ENCODE results near the gene MCM10.
"Not testable (repeated sequence)": the region's sequence is repeated elsewhere in the genome, so short reads cannot be mapped to it uniquely, and the experiment has no call there.

Gene MCM10

GRCh38 chr10:13225601-13226000 is 64.2 kb downstream of the MCM10 start:
- H3K4me3 ChIP-seq: no peak overlapping the region
- no peaks in the 10 kb centered on the region for H3K36me3 ChIP-seq
- H3K9me3 ChIP-seq: no peaks in the 10 kb centered on the region
- peaks cover 0 to 16% (median 2%) of the 10 kb centered on the region in 4 donors for H3K4me1 ChIP-seq
- intact Hi-C loops (cut with DNase I; ENCODE audit: low total_unique reads): no loop called here
- no peak overlapping the region for H3K27ac ChIP-seq
- no peak for DNase-seq
- no peaks in the 10 kb centered on the region for H3K27me3 ChIP-seq
- TF ChIP-seq CTCF (IDR thresholded peaks at IDR 0.05): no peak

- Histone ChIP-seq H3K27ac (no peak overlapping the region), H3K27me3 (peaks cover 0 to 3% of the 10 kb centered on the region in 2 donors), H3K4me3 (no peak overlapping the region), H3K4me1 (peaks cover 0 to 16% (median 2%) of the 10 kb centered on the region in 4 donors), H3K9me3 (no peaks in the 10 kb centered on the region), H3K36me3 (no peaks in the 10 kb centered on the region)
- intact Hi-C loops (cut with DNase I; ENCODE audit: low total_unique reads): no loop called here
- TF ChIP-seq CTCF (IDR thresholded peaks at IDR 0.05): no peak
- DNase-seq: no peak
These were observed 65.7 kb downstream of the MCM10 start for GRCh38 chr10:13227031-13227430.

GRCh38 chr10:13231190-13231589 is 69.8 kb downstream of the MCM10 start:
- DNase-seq: no peak
- Histone ChIP-seq H3K4me3 (no peak overlapping the region), H3K4me1 (peaks cover 0 to 11% (median 2%) of the 10 kb centered on the region in 4 donors), H3K27ac (no peak overlapping the region), H3K27me3 (peaks cover 0 to 16% of the 10 kb centered on the region in 2 donors), H3K36me3 (no peaks in the 10 kb centered on the region), H3K9me3 (no peaks in the 10 kb centered on the region)
- intact Hi-C loops (cut with DNase I; ENCODE audit: low total_unique reads): no loop called here
- TF ChIP-seq CTCF (IDR thresholded peaks at IDR 0.05): no peak

- H3K27ac ChIP-seq: no peak overlapping the region
- no peak for TF ChIP-seq CTCF (IDR thresholded peaks at IDR 0.05)
- H3K36me3 ChIP-seq: no peaks in the 10 kb centered on the region
- no peak overlapping the region for H3K4me3 ChIP-seq
- intact Hi-C loops (cut with DNase I; ENCODE audit: low total_unique reads): no loop called here
- H3K27me3 ChIP-seq: peaks cover 0 to 16% of the 10 kb centered on the region in 2 donors
- no peaks in the 10 kb centered on the region for H3K9me3 ChIP-seq
- H3K4me1 ChIP-seq: peaks cover 0 to 5% (median 2%) of the 10 kb centered on the region in 4 donors
- no peak for DNase-seq
These were observed 70.5 kb downstream of the MCM10 start for GRCh38 chr10:13231808-13232207.

- no peak for TF ChIP-seq CTCF (IDR thresholded peaks at IDR 0.05)
- no peak for DNase-seq
- H3K27me3 ChIP-seq: peaks cover 0 to 16% of the 10 kb centered on the region in 2 donors
- intact Hi-C loops (cut with DNase I; ENCODE audit: low total_unique reads): no loop called here
- no peaks in the 10 kb centered on the region for H3K9me3 ChIP-seq
- H3K4me3 ChIP-seq: no peak overlapping the region
- H3K27ac ChIP-seq: no peak overlapping the region
- no peaks in the 10 kb centered on the region for H3K36me3 ChIP-seq
- H3K4me1 ChIP-seq: no peaks in the 10 kb centered on the region
These were observed 72.0 kb downstream of the MCM10 start for GRCh38 chr10:13233358-13233757.

- no peak for DNase-seq
- H3K27ac ChIP-seq: no peak within 1 kb of the TSS
- intact Hi-C loops (cut with DNase I; ENCODE audit: low total_unique reads): no loop called here
- no peak within 1 kb of the TSS for H3K4me3 ChIP-seq
- no peaks in the 10 kb centered on the region for H3K36me3 ChIP-seq
- TF ChIP-seq CTCF (IDR thresholded peaks at IDR 0.05): no peak
- peaks cover 0 to 16% of the 10 kb centered on the region in 2 donors for H3K27me3 ChIP-seq
- H3K9me3 ChIP-seq: no peaks in the 10 kb centered on the region
- H3K4me1 ChIP-seq: no peaks in the 10 kb centered on the region
These were observed 72.8 kb downstream of the MCM10 start, which contains the start of gene UCMA for GRCh38 chr10:13234172-13234571. Gene UCMA (minus strand): TSS chr10:13234374. CDS start chr10:13234258, 116 bp downstream.

GRCh38 chr10:13234736-13235135 is 73.4 kb downstream of the MCM10 start:
- intact Hi-C loops (cut with DNase I; ENCODE audit: low total_unique reads): not testable (repeated sequence)

More at GRCh38 chr10:13234736-13235135, 73.4 kb downstream of the MCM10 start:
- not testable (repeated sequence) for H3K36me3 ChIP-seq, H3K4me3 ChIP-seq, H3K9me3 ChIP-seq, DNase-seq, H3K4me1 ChIP-seq, H3K27ac ChIP-seq
- peaks cover 0 to 16% of the 10 kb centered on the region in 2 donors for H3K27me3 ChIP-seq
